Measurements from ENCODE around the gene IGFL1. TPM values are rescaled to one million over a fixed set of nuclear protein-coding genes. Genes with fewer than 3 reads are reported as not detected.
"Not testable (repeated sequence)": the region's sequence is repeated elsewhere in the genome, so short reads cannot be mapped to it uniquely, and the experiment has no call there.

The IGFL1 gene
- total and polyA plus RNA-seq, 2 of the 8 experiments (the other 6 are each of a cell fraction or from before 2014, with no cell fraction given) = not detected

DNA sequence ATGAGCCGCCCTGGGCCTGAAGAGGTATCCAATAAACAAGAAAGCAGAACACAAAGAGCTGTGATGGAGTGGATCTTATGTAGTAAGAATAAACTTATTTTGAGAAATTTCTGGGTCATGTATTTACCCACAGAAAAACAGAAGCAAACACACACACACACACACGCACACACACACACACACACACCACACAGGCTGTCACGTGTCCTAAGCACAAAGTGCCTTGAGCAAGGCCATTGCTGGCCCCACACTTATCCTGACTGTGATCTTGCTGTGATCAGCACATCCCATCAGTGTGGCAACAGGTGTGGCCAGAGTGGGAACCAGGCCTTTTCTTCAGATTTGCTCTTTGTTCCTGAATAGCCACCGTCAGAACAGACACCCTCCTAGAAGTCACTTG is 4.3 kb downstream of the IGFL1 start:
- H4K91ac ChIP-seq (replicated peaks; ENCODE audit: insufficient read length, low read length); H3K18ac ChIP-seq (ENCODE audit: extremely low read depth, low read length); H3K79me2 ChIP-seq (ENCODE audit: control insufficient read depth in 1 of 2, insufficient read depth in 2 of 2, low read length in 2 of 2); H4K20me1 ChIP-seq (replicated peaks in 1 of 2; ENCODE audit: control insufficient read depth in 1 of 2, insufficient read depth in 2 of 2, low read length in 2 of 2); H3K9me3 ChIP-seq (ENCODE audit: insufficient read depth in 2 of 2, low read depth in 1 of 2, low read length in 1 of 2); H2BK15ac ChIP-seq (ENCODE audit: low read length); H2BK20ac ChIP-seq (ENCODE audit: low read length); H3K23ac ChIP-seq (ENCODE audit: insufficient read length); H3K36me3 ChIP-seq (ENCODE audit: control insufficient read depth in 2 of 4, insufficient read depth in 4 of 4, low read length in 3 of 4); H3K4me1 ChIP-seq (replicated peaks in 1 of 4; ENCODE audit: control insufficient read depth in 3 of 4, insufficient read depth in 4 of 4, low read length in 3 of 4); H2AFZ ChIP-seq (ENCODE audit: low read length); POLR2A ChIA-PET (ENCODE audit: partially characterized antibody); H3K4ac ChIP-seq (replicated peaks; ENCODE audit: insufficient read length, low read depth, low read length); H3K27ac ChIP-seq (ENCODE audit: low read depth, low read length); H4K8ac ChIP-seq (ENCODE audit: extremely low read depth, insufficient read depth, low read length); H2BK5ac ChIP-seq (ENCODE audit: low read depth, low read length); H3K79me1 ChIP-seq (ENCODE audit: low read depth, low read length); H2BK12ac ChIP-seq (ENCODE audit: low read depth, low read length); H3K56ac ChIP-seq (replicated peaks; ENCODE audit: insufficient read length, low read depth, low read length); H3K27me3 ChIP-seq (replicated peaks in 1 of 4; ENCODE audit: control insufficient read depth in 3 of 4, extremely low read depth in 1 of 4, insufficient read depth in 3 of 4, low read length in 3 of 4); H3K9ac ChIP-seq (replicated peaks in 1 of 4; ENCODE audit: extremely low read depth in 1 of 4, low read depth in 3 of 4, low read length in 3 of 4); H3K14ac ChIP-seq (ENCODE audit: insufficient read length); H3K4me2 ChIP-seq (ENCODE audit: insufficient read depth in 1 of 2, low read depth in 2 of 2, low read length in 2 of 2); H3K4me3 ChIP-seq (ENCODE audit: extremely low read depth in 1 of 4, insufficient read depth in 2 of 4, low read depth in 3 of 4, low read length in 4 of 4); H3K23me2 ChIP-seq (ENCODE audit: low read depth, low read length); H2AK5ac ChIP-seq (ENCODE audit: low read depth, low read length); DNase-seq (ENCODE audit: low read depth in 1 of 2, low spot score in 2 of 2); H2BK120ac ChIP-seq (replicated peaks; ENCODE audit: low read depth, low read length); H4K5ac ChIP-seq (ENCODE audit: insufficient read length, low read depth, low read length); FAIRE-seq: not testable (repeated sequence)
- 80% methylated on average over 4 of the region's 4 CpGs; no CpG with 5 or more reads in 1 of the 2 experiments for WGBS, 2 experiments (ENCODE audit: extremely low coverage in 1 of 2, insufficient coverage in 1 of 2, insufficient read length in 1 of 2, insufficient replicate concordance in 2 of 2, low coverage in 1 of 2, low lambda C conversion rate in 2 of 2, missing lambda C conversion rate in 1 of 2)
- CTCF ChIA-PET (ENCODE audit: partially characterized antibody) = interaction anchor here (1.0 kb wide), 1 partner anchor 40 kb away, joined by 3 read pairs; no protein-coding TSS in a partner anchor

DNA sequence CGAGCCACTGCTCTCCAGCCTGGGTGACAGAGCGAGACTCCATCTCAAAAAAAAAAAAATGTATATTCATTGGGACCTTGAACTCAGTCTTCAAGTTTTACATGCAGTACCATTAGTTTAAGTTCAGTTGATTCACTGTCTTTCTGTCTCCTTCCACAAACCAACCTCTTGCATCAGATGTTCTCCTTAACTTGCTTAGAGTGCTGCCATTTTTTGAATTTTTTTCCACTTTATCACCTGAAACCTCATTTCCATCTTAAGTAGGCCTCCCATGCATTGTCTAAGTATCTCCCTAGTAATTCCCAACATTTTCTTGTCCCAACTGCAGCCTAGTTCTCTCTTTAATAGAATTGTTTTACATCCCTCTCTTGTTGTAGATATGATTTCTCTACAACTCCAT is 8.6 kb downstream of the IGFL1 start:
- DNase-seq (ENCODE audit: low read depth in 1 of 2, low spot score in 2 of 2); CTCF ChIA-PET (ENCODE audit: partially characterized antibody); H2BK15ac ChIP-seq (ENCODE audit: low read length); H2BK5ac ChIP-seq (ENCODE audit: low read depth, low read length); H2BK120ac ChIP-seq (replicated peaks; ENCODE audit: low read depth, low read length); H3K79me1 ChIP-seq (ENCODE audit: low read depth, low read length); H3K79me2 ChIP-seq (ENCODE audit: control insufficient read depth in 1 of 2, insufficient read depth in 2 of 2, low read length in 2 of 2); H3K23me2 ChIP-seq (ENCODE audit: low read depth, low read length); H3K36me3 ChIP-seq (ENCODE audit: control insufficient read depth in 2 of 4, insufficient read depth in 4 of 4, low read length in 3 of 4); H2BK20ac ChIP-seq (ENCODE audit: low read length); H4K20me1 ChIP-seq (replicated peaks in 1 of 2; ENCODE audit: control insufficient read depth in 1 of 2, insufficient read depth in 2 of 2, low read length in 2 of 2); H2BK12ac ChIP-seq (ENCODE audit: low read depth, low read length); H3K9me3 ChIP-seq (ENCODE audit: insufficient read depth in 2 of 2, low read depth in 1 of 2, low read length in 1 of 2); H3K4me1 ChIP-seq (replicated peaks in 1 of 4; ENCODE audit: control insufficient read depth in 3 of 4, insufficient read depth in 4 of 4, low read length in 3 of 4); H3K23ac ChIP-seq (ENCODE audit: insufficient read length); H3K18ac ChIP-seq (ENCODE audit: extremely low read depth, low read length); H4K5ac ChIP-seq (ENCODE audit: insufficient read length, low read depth, low read length); FAIRE-seq; H2AK5ac ChIP-seq (ENCODE audit: low read depth, low read length); H3K14ac ChIP-seq (ENCODE audit: insufficient read length); H2AFZ ChIP-seq (ENCODE audit: low read length); POLR2A ChIA-PET (ENCODE audit: partially characterized antibody); H3K4me3 ChIP-seq (ENCODE audit: extremely low read depth in 1 of 4, insufficient read depth in 2 of 4, low read depth in 3 of 4, low read length in 4 of 4); H3K4ac ChIP-seq (replicated peaks; ENCODE audit: insufficient read length, low read depth, low read length); H4K8ac ChIP-seq (ENCODE audit: extremely low read depth, insufficient read depth, low read length); H3K27me3 ChIP-seq (replicated peaks in 1 of 4; ENCODE audit: control insufficient read depth in 3 of 4, extremely low read depth in 1 of 4, insufficient read depth in 3 of 4, low read length in 3 of 4); H3K9ac ChIP-seq (replicated peaks in 1 of 4; ENCODE audit: extremely low read depth in 1 of 4, low read depth in 3 of 4, low read length in 3 of 4); H3K27ac ChIP-seq (ENCODE audit: low read depth, low read length); H3K4me2 ChIP-seq (ENCODE audit: insufficient read depth in 1 of 2, low read depth in 2 of 2, low read length in 2 of 2); H4K91ac ChIP-seq (replicated peaks; ENCODE audit: insufficient read length, low read length); H3K56ac ChIP-seq (replicated peaks; ENCODE audit: insufficient read length, low read depth, low read length): not testable (repeated sequence)
- WGBS, 2 experiments (ENCODE audit: extremely low coverage in 1 of 2, insufficient coverage in 1 of 2, insufficient read length in 1 of 2, insufficient replicate concordance in 2 of 2, low coverage in 1 of 2, low lambda C conversion rate in 2 of 2, missing lambda C conversion rate in 1 of 2) = no CpG with 5 or more reads among the region's 2 CpGs

Measured in H1 (cell line).